K562 (cell line): ENCODE measurements around the gene SAP25. TPM values are rescaled to one million over a fixed set of nuclear protein-coding genes. Genes with fewer than 3 reads are reported as not detected.
A peak's percentile ranks its signal among the peaks of the same experiment; 100 is the strongest.

Source experiments
- ATF6 ChIP-seq: sonication (generic); formaldehyde crosslinking; IDR thresholded peaks from 2 replicates; pipeline ENCODE4 v1.4.0; 2020; ENCODE audit warnings: mild to moderate bottlenecking, missing genetic modification reagents
- BMI1 ChIP-seq: fragments of 150-350 bp; IDR thresholded peaks from 2 replicates; pipeline ENCODE4 v1.6.1; 2014; ENCODE audit warnings: low read length
- E2F4 ChIP-seq: sonication (generic); formaldehyde crosslinking; IDR thresholded peaks from 2 replicates; pipeline ENCODE4 v1.8.0; 2022; ENCODE audit warnings: mild to moderate bottlenecking, low read depth, missing genetic modification reagents
- ELF2 ChIP-seq: fragments of 250-450 bp; sonication (Bioruptor Pico); IDR thresholded peaks from 2 replicates; pipeline ENCODE4 v1.5.0; 2021; ENCODE audit warnings: mild to moderate bottlenecking
- ESRRA ChIP-seq: fragments of 450-650 bp; IDR thresholded peaks from 2 replicates; pipeline ENCODE4 v1.6.1; 2014; ENCODE audit warnings: low read depth, mild to moderate bottlenecking, moderate library complexity, borderline replicate concordance
- GTF2E2 ChIP-seq: fragments of 200-800 bp; sonication (Bioruptor generic); IDR thresholded peaks from 2 replicates; pipeline ENCODE4 v1.6.1; 2016; ENCODE audit warnings: missing genetic modification characterization, missing compliant biosample characterization
- MYNN ChIP-seq, 2 experiments: sonication (generic); formaldehyde crosslinking in 1 of 2; IDR thresholded peaks; 2 replicates each; pipeline versions ENCODE4 v1.5.0 to v1.6.1; 2016 to 2020; ENCODE audit warnings: antibody characterized with exemption in 1 of 2, missing genetic modification reagents in 1 of 2
- PURB ChIP-seq: sonication (generic); formaldehyde crosslinking; IDR thresholded peaks from 2 replicates; pipeline ENCODE4 v1.9.0; 2021; ENCODE audit warnings: low read depth, mild to moderate bottlenecking, missing genetic modification reagents
- RBM25 ChIP-seq: fragments of 200-400 bp; formaldehyde crosslinking; IDR thresholded peaks from 2 replicates; pipeline ENCODE4 v1.6.1; 2018; ENCODE audit warnings: low read length, low read depth, moderate library complexity; ENCODE audit not compliant: severe bottlenecking
- RNF2 ChIP-seq: sonication (generic); IDR thresholded peaks from 2 replicates; pipeline ENCODE4 v1.6.1; 2016
- TEAD4 ChIP-seq, 2 experiments: sonication (generic) in 1 of 2; formaldehyde crosslinking in 1 of 2; IDR thresholded peaks; 2 replicates each; pipeline versions ENCODE4 v1.6.1 to v1.8.0; 2012 to 2022; ENCODE audit warnings: borderline replicate concordance in 1 of 2, inconsistent platforms in 1 of 2, low read length in 1 of 2, mild to moderate bottlenecking in 1 of 2, missing genetic modification reagents in 1 of 2
- ZC3H4 ChIP-seq: sonication (generic); formaldehyde crosslinking; IDR thresholded peaks from 2 replicates; pipeline ENCODE4 v1.9.0; 2021; ENCODE audit warnings: missing genetic modification reagents, borderline replicate concordance
- ZKSCAN8 ChIP-seq: fragments of 200-800 bp; sonication (Bioruptor generic); IDR thresholded peaks from 2 replicates; pipeline ENCODE4 v1.6.1; 2016; ENCODE audit warnings: missing genetic modification characterization, missing compliant biosample characterization
- ZMIZ1 ChIP-seq, 2 experiments: fragments of 150-350 bp in 1 of 2; IDR thresholded peaks; 2 replicates each; pipeline ENCODE4 v1.6.1; 2012 to 2016; ENCODE audit warnings: low read depth in 2 of 2, low read length in 2 of 2, mild to moderate bottlenecking in 1 of 2, moderate library complexity in 1 of 2
- ZNF23 ChIP-seq: fragments of 250-450 bp; sonication (Bioruptor Pico); IDR thresholded peaks from 2 replicates; pipeline ENCODE4 v1.4.0; 2020; ENCODE audit warnings: mild to moderate bottlenecking
- ZNF561 ChIP-seq: fragments of 450-650 bp; formaldehyde crosslinking; conservative IDR thresholded peaks from 2 replicates; pipeline ENCODE4 v1.4.0; 2020; ENCODE audit warnings: mild to moderate bottlenecking, moderate library complexity
- polyA plus RNA-seq, 8 experiments: library from polyadenylated mRNA; depleted of rRNA in 4 of 8; stranded (reverse) in 5 of 8; unstranded in 3 of 8; fragments of >200 nt; fragmentation: Nextera tagmentation in 2 of 8; fragmentation: Illumina TruSeq in 1 of 8; extraction: Ambion mirVana in 2 of 8; extraction: Trizol in 1 of 8; gene quantifications; 2 replicates each; pipeline versions ENCODE4 v1.2.1 to v1.2.3, GENCODE V29; 2011 to 2014; ENCODE audit warnings: inconsistent platforms in 1 of 8, missing spikeins in 1 of 8
- total RNA-seq, 7 experiments: library from RNA; depleted of rRNA in 6 of 7; stranded (reverse); fragments of >200 nt in 6 of 7; fragmentation: Illumina TruSeq in 2 of 7; extraction: Trizol in 2 of 7; gene quantifications; 2 replicates each; pipeline versions ENCODE4 v1.2.1 to v1.2.3, GENCODE V29; 2011 to 2021; ENCODE audit warnings: low replicate concordance in 1 of 7
- TF ChIP-seq, protein P1 (sequence below), 2 experiments: IDR thresholded peaks; 2 replicates each; pipeline ENCODE4 v1.6.1; 2012; ENCODE audit warnings: improper control_type of control experiment in 2 of 2, low read depth in 2 of 2, low read length in 2 of 2, borderline replicate concordance in 1 of 2

Gene SAP25
- total and polyA plus RNA-seq, 9 of the 15 experiments (the other 6 are each of a cell fraction or from before 2014, with no cell fraction given): 0.13 to 5.3 (median 0.78) TPM; not detected in 1

GRCh38 chr7:100586266-100587025 is 12.7 kb upstream of the SAP25 start, which contains the start of gene FBXO24 (continued):
- TF ChIP-seq ATF6 (CRISPR knock-in tag): no peak
- no peak for TF ChIP-seq ELF2 (CRISPR knock-in tag)
- TF ChIP-seq E2F4 (CRISPR knock-in tag): 0 out of 2 replicates have a peak, but pooled peaks have one; percentile 62
- TF ChIP-seq PURB (CRISPR knock-in tag): no peak
- no peak for TF ChIP-seq ZNF23 (CRISPR knock-in tag)
- no peak for TF ChIP-seq ZNF561 (CRISPR knock-in tag)
- TF ChIP-seq ZKSCAN8 (CRISPR knock-in tag): no peak
- TF ChIP-seq, protein P1, sequence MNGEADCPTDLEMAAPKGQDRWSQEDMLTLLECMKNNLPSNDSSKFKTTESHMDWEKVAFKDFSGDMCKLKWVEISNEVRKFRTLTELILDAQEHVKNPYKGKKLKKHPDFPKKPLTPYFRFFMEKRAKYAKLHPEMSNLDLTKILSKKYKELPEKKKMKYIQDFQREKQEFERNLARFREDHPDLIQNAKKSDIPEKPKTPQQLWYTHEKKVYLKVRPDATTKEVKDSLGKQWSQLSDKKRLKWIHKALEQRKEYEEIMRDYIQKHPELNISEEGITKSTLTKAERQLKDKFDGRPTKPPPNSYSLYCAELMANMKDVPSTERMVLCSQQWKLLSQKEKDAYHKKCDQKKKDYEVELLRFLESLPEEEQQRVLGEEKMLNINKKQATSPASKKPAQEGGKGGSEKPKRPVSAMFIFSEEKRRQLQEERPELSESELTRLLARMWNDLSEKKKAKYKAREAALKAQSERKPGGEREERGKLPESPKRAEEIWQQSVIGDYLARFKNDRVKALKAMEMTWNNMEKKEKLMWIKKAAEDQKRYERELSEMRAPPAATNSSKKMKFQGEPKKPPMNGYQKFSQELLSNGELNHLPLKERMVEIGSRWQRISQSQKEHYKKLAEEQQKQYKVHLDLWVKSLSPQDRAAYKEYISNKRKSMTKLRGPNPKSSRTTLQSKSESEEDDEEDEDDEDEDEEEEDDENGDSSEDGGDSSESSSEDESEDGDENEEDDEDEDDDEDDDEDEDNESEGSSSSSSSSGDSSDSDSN (IDR thresholded peaks at IDR 0.05; ENCODE audit: borderline replicate concordance in 1 of 2, low read depth in 2 of 2, low read length in 2 of 2): peak in 1 of 2 experiments; percentile 13; a peak in 1 of 4 replicates
- no peak for TF ChIP-seq BMI1
- TF ChIP-seq ZC3H4 (CRISPR knock-in tag): no peak
- TF ChIP-seq ZMIZ1 (IDR thresholded peaks at IDR 0.05; ENCODE audit: low read depth in 2 of 2, low read length in 2 of 2): 0 out of 4 replicates have a peak, but pooled peaks of 1 of the 2 experiments have one; percentile 43
- peak; percentile 54; the same call in 1 of the 2 replicates for TF ChIP-seq RNF2
- no peak for TF ChIP-seq MYNN (IDR thresholded peaks at IDR 0.05)
- no peak for TF ChIP-seq MYNN (CRISPR knock-in tag; IDR thresholded peaks at IDR 0.05)
- TF ChIP-seq TEAD4 (IDR thresholded peaks at IDR 0.05; ENCODE audit: low read length): no peak
- no peak for TF ChIP-seq TEAD4 (CRISPR knock-in tag; IDR thresholded peaks at IDR 0.05; ENCODE audit: borderline replicate concordance)
- peak; percentile 99 for TF ChIP-seq RBM25
- TF ChIP-seq GTF2E2 (tag): no peak
- peak; percentile 81 for TF ChIP-seq ESRRA
